Endothelial cell of umbilical vein (primary cell): ENCODE results near the gene GALNT10. TPM values are rescaled to one million over a fixed set of nuclear protein-coding genes. Genes with fewer than 3 reads are reported as not detected.

Source experiments
- BruUV-seq: library from RNA; stranded (reverse); fragments of 400-500 nt; replicated peaks from 2 replicates; lab custom pipeline; 2021; lab: Mats Ljungman, UMichigan
- CTCF ChIA-PET: fragments of 300-600, 350-600 bp; sonication (Branson Sonifier 250); formaldehyde crosslinking; loops from one replicate; lab custom pipeline; 2021; ENCODE audit warnings: antibody characterized with exemption, inconsistent platforms; lab: Charles Lee
- POLR2A ChIA-PET: fragments of 300-600, 350-600 bp; sonication (Branson Sonifier 250); formaldehyde crosslinking; loops from one replicate; lab custom pipeline; 2021; ENCODE audit warnings: antibody characterized with exemption, inconsistent platforms; lab: Charles Lee
- DNase-seq: peaks from one replicate; pipeline ENCODE4 v3.0.0-alpha.2; 2011; ENCODE audit warnings: low read depth, low spot score
- FAIRE-seq: peaks from 2 replicates; lab custom pipeline; 2011; peaks lifted over from hg19 to GRCh38; lab: Jason Lieb, UNC
- H2AFZ ChIP-seq: 2 replicates; pipeline ENCODE4 v1.6.0; 2012; ENCODE audit warnings: low read depth, low read length, control low read depth, inconsistent platforms
- H3K27ac ChIP-seq: 2 replicates; pipeline ENCODE4 v1.5.1; 2011; ENCODE audit warnings: low read depth, mild to moderate bottlenecking, control low read depth, low read length, moderate library complexity; ENCODE audit not compliant: insufficient read depth
- H3K27me3 ChIP-seq, 2 experiments: 2 replicates each; pipeline versions ENCODE4 v1.6.0 to v1.6.1; 2011; ENCODE audit warnings: low read length in 2 of 2, mixed read lengths in 1 of 2; ENCODE audit not compliant: control insufficient read depth in 2 of 2, insufficient read depth in 2 of 2
- H3K36me3 ChIP-seq, 2 experiments: 2 replicates in 1 of 2; 3 replicates in 1 of 2; pipeline ENCODE4 v1.5.1; 2011; ENCODE audit warnings: low read length in 2 of 2, mild to moderate bottlenecking in 1 of 2, moderate library complexity in 1 of 2; ENCODE audit not compliant: control insufficient read depth in 2 of 2, insufficient read depth in 2 of 2; ENCODE audit errors: extremely low read depth in 1 of 2
- H3K4me1 ChIP-seq: 3 replicates; pipeline ENCODE4 v1.5.1; 2011; ENCODE audit warnings: mild to moderate bottlenecking, low read length; ENCODE audit not compliant: control insufficient read depth, insufficient read depth; ENCODE audit errors: extremely low read depth
- H3K4me2 ChIP-seq: 2 replicates; pipeline ENCODE4 v1.6.1; 2011; ENCODE audit warnings: low read length, control low read depth, mixed read lengths; ENCODE audit not compliant: insufficient read depth
- H3K4me3 ChIP-seq, 3 experiments: fragments of 200-600 bp in 1 of 3; sonication (generic), shearing (Covaris generic) in 1 of 3; replicated peaks in 1 of 3; 2 replicates each; pipeline ENCODE4 v1.5.1; 2011 to 2016; ENCODE audit warnings: control low read depth in 3 of 3, low read length in 3 of 3, mild to moderate bottlenecking in 2 of 3, inconsistent platforms in 1 of 3, low read depth in 1 of 3, moderate library complexity in 1 of 3; ENCODE audit not compliant: insufficient read depth in 1 of 3
- H3K79me2 ChIP-seq: 2 replicates; pipeline ENCODE4 v1.6.0; 2012; ENCODE audit warnings: low read length, inconsistent platforms; ENCODE audit not compliant: control insufficient read depth, insufficient read depth
- H3K9ac ChIP-seq: replicated peaks from 2 replicates; pipeline ENCODE3; 2011; ENCODE audit warnings: low read length, control low read depth; ENCODE audit not compliant: insufficient read depth; ENCODE audit errors: extremely low read depth
- H3K9me1 ChIP-seq: replicated peaks from 3 replicates; pipeline ENCODE4 v1.6.0; 2011; ENCODE audit warnings: mild to moderate bottlenecking, low read length; ENCODE audit not compliant: control insufficient read depth, insufficient read depth; ENCODE audit errors: extremely low read depth
- H3K9me3 ChIP-seq: replicated peaks from 2 replicates; pipeline ENCODE4 v1.5.1; 2012; ENCODE audit warnings: low read length, inconsistent platforms; ENCODE audit not compliant: control insufficient read depth, insufficient read depth
- H4K20me1 ChIP-seq: replicated peaks from 2 replicates; pipeline ENCODE3; 2011; ENCODE audit warnings: mild to moderate bottlenecking, low read length; ENCODE audit not compliant: control insufficient read depth, insufficient read depth; ENCODE audit errors: extremely low read depth
- CTCF ChIP-seq, 2 donors: IDR thresholded peaks; 1 replicate in 1 of 2; 2 replicates in 1 of 2; pipeline ENCODE4 v1.5.1; 2011; ENCODE audit warnings: low read length in 2 of 2, mild to moderate bottlenecking in 2 of 2, moderate library complexity in 2 of 2, control low read depth in 1 of 2, inconsistent platforms in 1 of 2, low read depth in 1 of 2; ENCODE audit not compliant: insufficient read depth in 1 of 2; ENCODE audit errors: extremely low read depth in 1 of 2
- EZH2 ChIP-seq: IDR thresholded peaks from 2 replicates; pipeline ENCODE4 v1.6.1; 2012; ENCODE audit warnings: borderline replicate concordance, low read depth, mild to moderate bottlenecking, moderate library complexity, low read length, inconsistent platforms; ENCODE audit not compliant: severe bottlenecking
- FOS ChIP-seq: IDR thresholded peaks from 2 replicates; pipeline ENCODE4 v1.6.1; 2011; ENCODE audit warnings: mild to moderate bottlenecking, low read length, moderate library complexity, borderline replicate concordance; ENCODE audit not compliant: insufficient read depth
- GATA2 ChIP-seq: IDR thresholded peaks from 2 replicates; pipeline ENCODE4 v1.7.0; 2011; ENCODE audit warnings: low read depth, mild to moderate bottlenecking, moderate library complexity, mixed read lengths, low read length; ENCODE audit not compliant: insufficient read length, insufficient read depth
- JUN ChIP-seq: IDR thresholded peaks from 2 replicates; pipeline ENCODE4 v1.6.1; 2011; ENCODE audit warnings: borderline replicate concordance, low read depth; ENCODE audit not compliant: insufficient read length, insufficient read depth
- dilution Hi-C: fragments of 300-500 bp; cut with MboI; formaldehyde crosslinking; loops from one replicate; pipeline ENCODE4 v1.15.0; 2019; ENCODE audit warnings: low sequenced_read_pairs; ENCODE audit not compliant: extremely low pct_ligation_motif_present
- intact Hi-C: fragments of 100-400 bp; cut with micrococcal nuclease; formaldehyde crosslinking; loops from one replicate; pipeline ENCODE4 v1.10.0; 2022
- polyA plus RNA-seq, 4 experiments: library from polyadenylated mRNA; depleted of rRNA in 3 of 4; stranded (reverse) in 3 of 4; unstranded in 1 of 4; fragments of >200 nt; gene quantifications; 2 replicates each; pipeline versions ENCODE4 v1.2.1 to v1.2.3, GENCODE V29; 2011 to 2012; ENCODE audit warnings: missing spikeins in 1 of 4
- total RNA-seq: library from RNA; stranded (reverse); gene quantifications from 2 replicates; pipeline ENCODE4 v1.2.3, GENCODE V29; 2021

The GALNT10 gene
- total and polyA plus RNA-seq, 2 donors (not counting 3 experiments of a cell fraction or from before 2014, with no cell fraction given), result 70.2 to 77.6 TPM

DNA sequence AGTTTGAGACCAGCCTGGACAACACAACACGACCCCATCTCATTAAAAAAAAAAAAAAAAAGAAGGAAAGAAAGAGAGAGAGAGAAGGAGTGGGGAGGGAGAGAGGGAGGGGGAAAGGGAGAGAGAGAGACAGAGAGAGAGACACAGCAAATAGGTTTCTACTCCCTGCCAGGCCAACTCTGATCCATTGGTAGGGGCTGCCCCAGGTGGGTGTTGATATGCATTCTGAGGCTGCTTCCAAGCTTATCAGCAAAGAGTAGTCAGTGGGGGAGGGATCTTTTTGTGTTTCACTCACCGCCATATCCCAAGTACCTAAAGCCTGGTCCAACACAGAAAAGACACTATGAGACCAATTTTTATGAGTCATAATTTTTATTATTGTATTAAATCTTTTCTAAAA, 198.3 kb downstream of the GALNT10 start:
- no peaks in the 10 kb centered on the region for H4K20me1 ChIP-seq
- dilution Hi-C loops (no loop called here), intact Hi-C loops (no loop called here)
- H3K9ac ChIP-seq, result no peak overlapping the region
- FAIRE-seq (no peak), DNase-seq (no peak)
- H3K9me1 ChIP-seq, result no peaks in the 10 kb centered on the region
- H2AFZ ChIP-seq, result no peak overlapping the region
- CTCF ChIA-PET, result no interaction called here
- H3K4me2 ChIP-seq, result no peak overlapping the region
- H3K27me3 ChIP-seq, result no peaks in the 10 kb centered on the region
- H3K36me3 ChIP-seq, result peaks cover 8% of the 10 kb centered on the region in 2 experiments
- no peaks in the 10 kb centered on the region for H3K79me2 ChIP-seq
- no peak overlapping the region for H3K4me3 ChIP-seq
- peaks cover 6% of the 10 kb centered on the region for H3K4me1 ChIP-seq
- TF ChIP-seq JUN, result no peak
- TF ChIP-seq EZH2, result no peak
- TF ChIP-seq GATA2, result no peak
- H3K9me3 ChIP-seq, result no peaks in the 10 kb centered on the region
- POLR2A ChIA-PET, result interaction anchor here (0.7 kb wide), 2 partner anchors 352 to 455 kb away, joined by 3 to 4 read pairs; no protein-coding TSS in a partner anchor
- no TSS peak for BruUV-seq
- no peak overlapping the region for H3K27ac ChIP-seq

- H3K4me1 ChIP-seq, result peaks cover 6% of the 10 kb centered on the region
- no peaks in the 10 kb centered on the region for H3K27me3 ChIP-seq
- H3K9ac ChIP-seq, result peak overlapping the region; percentile 53
- H3K9me3 ChIP-seq, result no peaks in the 10 kb centered on the region
- BruUV-seq, result TSS peak; percentile 15
- DNase-seq (peak; percentile 71), FAIRE-seq (peak; percentile 85)
- intact Hi-C loops, result loop anchor here (1.0 to 2.0 kb wide), 2 partner anchors 22 to 103 kb away; no protein-coding TSS in a partner anchor
- no peak overlapping the region for H2AFZ ChIP-seq
- H3K4me3 ChIP-seq, result no peak overlapping the region
- H3K79me2 ChIP-seq, result no peaks in the 10 kb centered on the region
- TF ChIP-seq CTCF (IDR thresholded peaks at IDR 0.05; ENCODE audit: extremely low read depth in 1 of 2, insufficient read depth in 1 of 2, low read depth in 1 of 2, low read length in 2 of 2) (no peak), FOS (no peak), JUN (peak; percentile 37)
- dilution Hi-C loops, result no loop called here
- H4K20me1 ChIP-seq, result no peaks in the 10 kb centered on the region
- H3K4me2 ChIP-seq, result peak overlapping the region; percentile 4
- H3K27ac ChIP-seq, result peak overlapping the region; percentile 54
- no peaks in the 10 kb centered on the region for H3K9me1 ChIP-seq
- H3K36me3 ChIP-seq, result peaks cover 6 to 8% of the 10 kb centered on the region in 2 experiments
- ChIA-PET CTCF (interaction anchor here (1.0 kb wide), 1 partner anchor 15 kb away, joined by 6 read pairs; no protein-coding TSS in a partner anchor), POLR2A (interaction anchor here (1.0 kb wide), 1 partner anchor 22 kb away, joined by 4 read pairs; no protein-coding TSS in a partner anchor)
Measured at GRCh38 chr5:154390096-154390495, 199.6 kb downstream of the GALNT10 start.
